Gastroesophageal sphincter (tissue), 3 donors: Measurements from ENCODE around the gene TIMM13.

Source experiments
- CTCF ChIP-seq, 4 experiments: fragments of 200-600 bp in 2 of 4; fragments of 450-650 bp in 2 of 4; sonication (generic) in 1 of 4; IDR thresholded peaks; one replicate each; pipeline ENCODE4 v1.5.1; 2017 to 2019; ENCODE audit warnings: antibody characterized with exemption in 4 of 4, mild to moderate bottlenecking in 2 of 4, moderate library complexity in 2 of 4
- POLR2A ChIP-seq, 2 donors: fragments of 450-650 bp; IDR thresholded peaks; one replicate each; pipeline ENCODE4 v1.6.1; 2017; ENCODE audit warnings: antibody characterized with exemption in 2 of 2, mild to moderate bottlenecking in 2 of 2, moderate library complexity in 1 of 2
- POLR2AphosphoS5 ChIP-seq: sonication (generic); formaldehyde crosslinking; IDR thresholded peaks from one replicate; pipeline ENCODE4 v1.6.1; 2017; ENCODE audit warnings: antibody characterized with exemption

DNA sequence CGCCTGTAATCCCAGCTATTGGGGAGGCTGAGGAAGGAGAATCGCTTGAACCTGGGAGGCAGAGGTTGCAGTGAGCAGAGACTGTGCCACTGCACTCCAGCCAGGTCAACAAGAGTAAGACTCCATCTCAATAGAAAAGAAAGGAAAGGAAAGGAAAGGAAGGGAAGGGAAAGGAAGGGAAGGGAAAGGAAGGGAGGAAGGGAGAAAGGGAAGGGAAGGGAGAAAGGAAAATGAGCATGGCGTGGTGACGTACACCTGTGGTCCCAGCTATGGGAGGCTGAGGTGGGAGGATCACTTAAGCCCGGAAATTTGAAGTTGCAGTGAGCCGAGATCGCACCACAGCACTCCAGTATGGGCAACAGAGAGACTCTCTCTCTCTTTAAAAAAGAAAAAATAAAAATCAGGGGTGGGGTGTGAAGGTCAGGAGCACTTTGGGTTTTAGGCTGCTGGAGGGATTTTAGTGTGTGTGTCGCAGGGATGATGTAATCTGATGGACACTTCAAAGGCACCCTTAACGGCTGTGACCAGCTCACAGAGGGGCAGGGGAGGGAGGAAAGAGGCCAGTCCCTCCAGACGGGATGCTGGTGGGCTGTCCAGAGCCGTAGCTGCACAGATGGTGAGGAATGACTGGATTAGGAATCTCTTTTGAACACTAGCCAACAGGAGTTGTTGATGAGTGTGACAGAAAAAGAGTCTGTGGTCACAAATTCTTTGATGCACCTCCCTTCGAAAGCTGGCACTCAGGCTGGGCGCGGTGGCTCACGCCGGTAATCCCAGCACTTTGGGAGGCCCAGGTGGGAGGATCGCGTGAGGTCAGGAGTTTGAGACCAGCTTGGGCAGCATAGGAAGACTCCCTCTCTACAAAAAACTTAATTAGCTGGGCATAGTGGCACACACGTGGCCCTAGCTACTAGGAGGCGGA, 39.8 kb downstream of the TIMM13 start:
- no peak for TF ChIP-seq POLR2A (IDR thresholded peaks at IDR 0.05)
- TF ChIP-seq CTCF (IDR thresholded peaks at IDR 0.05), result no peak
- TF ChIP-seq POLR2AphosphoS5, result no peak
